SH-SY5Y (cell line): ENCODE data around the gene BABAM2.

ENCODE experiments used
- GATA2 ChIP-seq: IDR thresholded peaks from 2 replicates; pipeline ENCODE4 v1.6.1; 2011; ENCODE audit warnings: mild to moderate bottlenecking, low read depth, low read length
- GATA3 ChIP-seq: IDR thresholded peaks from 2 replicates; pipeline ENCODE4 v1.6.1; 2011; ENCODE audit warnings: low read depth, mild to moderate bottlenecking, low read length, moderate library complexity

- TF ChIP-seq GATA3 (no peak), GATA2 (no peak)
Observed at GRCh38 chr2:28134262-28134812, 243.8 kb downstream of the BABAM2 start.
